ENCODE measurements around the gene CATSPERZ.

The CATSPERZ gene

GRCh38 chr11:64268893-64269539, 31.1 kb upstream of the CATSPERZ start:
- no peaks in the 10 kb centered on the region for H3K9me3 Mint-ChIP-seq
- H3K36me3 Mint-ChIP-seq: peaks cover 30 to 34% of the 10 kb centered on the region in 2 donors
- H3K4me1 Mint-ChIP-seq: peaks cover 25 to 40% of the 10 kb centered on the region in 2 donors
- H3K4me3 Mint-ChIP-seq: peak overlapping the region; percentile 95 to 99
- DNase-seq (no peak), ATAC-seq (replicated peaks) (peak; percentile 24 to 31)
- no peaks in the 10 kb centered on the region for H3K27me3 Mint-ChIP-seq
- H3K27ac Mint-ChIP-seq: peak overlapping the region; percentile 98

- H3K27me3 Mint-ChIP-seq: no peaks in the 10 kb centered on the region
- no peaks in the 10 kb centered on the region for H3K9me3 Mint-ChIP-seq
- peaks cover 29 to 31% of the 10 kb centered on the region in 2 donors for H3K36me3 Mint-ChIP-seq
- DNase-seq (peak; percentile 98), ATAC-seq (replicated peaks) (peak; percentile 78 to 80)
- peak overlapping the region; percentile 95 to 99 for H3K4me3 Mint-ChIP-seq
- peak overlapping the region; percentile 98 for H3K27ac Mint-ChIP-seq
- H3K4me1 Mint-ChIP-seq: peaks cover 25 to 40% of the 10 kb centered on the region in 2 donors
Measured at GRCh38 chr11:64269540-64270220, 30.5 kb upstream of the CATSPERZ start.

DNA sequence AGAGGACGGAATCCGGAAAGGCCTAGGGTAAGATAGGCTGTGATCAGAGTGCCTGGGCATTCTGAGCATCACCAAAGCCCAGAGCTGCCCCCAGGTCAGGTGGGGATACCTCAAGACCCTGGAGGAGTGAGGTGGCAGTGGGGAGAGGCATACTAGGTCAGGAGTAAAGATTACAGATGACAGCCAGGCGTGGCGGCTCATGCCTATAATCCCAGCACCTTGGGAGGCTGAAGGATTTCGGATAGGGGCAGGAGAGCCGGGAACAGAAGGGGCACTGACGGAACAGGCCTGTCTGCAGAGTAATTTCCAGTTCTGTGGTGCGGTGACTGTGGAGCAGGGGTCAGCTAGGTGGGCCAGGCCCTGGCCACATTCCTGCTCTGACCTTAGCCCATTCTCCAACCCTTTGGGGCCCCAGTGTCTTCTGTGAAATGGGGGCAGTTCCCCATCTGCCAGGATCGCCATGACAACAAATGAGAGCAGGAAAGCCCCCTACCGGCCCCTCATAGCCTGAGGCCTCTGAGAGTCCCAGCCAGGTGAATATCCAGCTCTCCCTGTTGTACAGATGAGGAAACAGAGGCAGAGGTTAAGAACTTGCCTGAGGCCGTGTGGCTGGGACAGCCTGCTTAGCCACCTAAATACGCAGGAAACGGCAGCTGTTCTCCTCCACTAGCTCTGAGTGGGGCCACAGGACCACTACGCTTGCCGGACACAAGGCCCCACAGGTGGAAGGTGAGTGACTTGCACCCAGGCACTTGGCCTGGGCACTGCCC, 24.9 kb upstream of the CATSPERZ start:
- H3K36me3 Mint-ChIP-seq: peaks cover 12 to 19% of the 10 kb centered on the region in 2 donors
- H3K9me3 Mint-ChIP-seq: no peaks in the 10 kb centered on the region
- ATAC-seq (replicated peaks) (no peak), DNase-seq (no peak)
- no peak overlapping the region for H3K27ac Mint-ChIP-seq
- H3K4me3 Mint-ChIP-seq: no peak overlapping the region
- peaks cover 10 to 27% of the 10 kb centered on the region in 2 donors for H3K4me1 Mint-ChIP-seq
- H3K27me3 Mint-ChIP-seq: no peaks in the 10 kb centered on the region

DNA sequence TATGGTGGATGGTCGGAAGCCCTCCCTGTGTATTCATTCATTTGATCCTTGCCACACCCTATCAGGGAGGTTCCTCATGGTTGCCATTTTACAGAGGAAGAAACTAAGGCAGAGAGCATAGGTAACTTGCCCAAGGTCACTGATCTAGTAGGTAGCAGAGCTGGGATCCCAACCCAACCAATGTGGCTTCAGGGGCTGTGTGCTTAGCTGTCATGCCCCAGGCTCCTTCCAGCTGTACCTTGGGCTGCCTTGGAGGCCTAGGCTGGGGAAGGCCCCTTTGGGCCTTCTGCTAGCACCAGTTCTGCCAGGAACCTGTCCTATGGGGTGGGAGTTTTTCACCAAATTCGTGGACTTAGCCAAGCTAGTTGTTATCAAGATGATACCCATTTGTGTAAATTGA, 24.3 kb upstream of the CATSPERZ start:
- no peaks in the 10 kb centered on the region for H3K27me3 Mint-ChIP-seq
- no peak for ATAC-seq (replicated peaks)
- H3K4me3 Mint-ChIP-seq: no peak overlapping the region
- no peaks in the 10 kb centered on the region for H3K9me3 Mint-ChIP-seq
- peaks cover 8 to 24% of the 10 kb centered on the region in 2 donors for H3K4me1 Mint-ChIP-seq
- DNase-seq: no peak
- H3K36me3 Mint-ChIP-seq: peaks cover 12 to 16% of the 10 kb centered on the region in 2 donors
- no peak overlapping the region for H3K27ac Mint-ChIP-seq

- no peaks in the 10 kb centered on the region for H3K27me3 Mint-ChIP-seq
- ATAC-seq (replicated peaks) (no peak), DNase-seq (no peak)
- H3K9me3 Mint-ChIP-seq: no peaks in the 10 kb centered on the region
- no peak overlapping the region for H3K4me3 Mint-ChIP-seq
- peaks cover 6 to 25% of the 10 kb centered on the region in 2 donors for H3K4me1 Mint-ChIP-seq
- peaks cover 20 to 25% of the 10 kb centered on the region in 2 donors for H3K36me3 Mint-ChIP-seq
- no peak overlapping the region for H3K27ac Mint-ChIP-seq
Measured at GRCh38 chr11:64276653-64277431, 23.3 kb upstream of the CATSPERZ start.

- Mint-ChIP-seq H3K27me3 (no peaks in the 10 kb centered on the region), H3K4me3 (no peak overlapping the region), H3K9me3 (no peaks in the 10 kb centered on the region), H3K27ac (no peak overlapping the region), H3K36me3 (peaks cover 22 to 32% of the 10 kb centered on the region in 2 donors), H3K4me1 (peaks cover 10 to 30% of the 10 kb centered on the region in 2 donors)
- DNase-seq (no peak), ATAC-seq (replicated peaks) (no peak)
Measured at GRCh38 chr11:64278576-64279190, 21.5 kb upstream of the CATSPERZ start.

DNA sequence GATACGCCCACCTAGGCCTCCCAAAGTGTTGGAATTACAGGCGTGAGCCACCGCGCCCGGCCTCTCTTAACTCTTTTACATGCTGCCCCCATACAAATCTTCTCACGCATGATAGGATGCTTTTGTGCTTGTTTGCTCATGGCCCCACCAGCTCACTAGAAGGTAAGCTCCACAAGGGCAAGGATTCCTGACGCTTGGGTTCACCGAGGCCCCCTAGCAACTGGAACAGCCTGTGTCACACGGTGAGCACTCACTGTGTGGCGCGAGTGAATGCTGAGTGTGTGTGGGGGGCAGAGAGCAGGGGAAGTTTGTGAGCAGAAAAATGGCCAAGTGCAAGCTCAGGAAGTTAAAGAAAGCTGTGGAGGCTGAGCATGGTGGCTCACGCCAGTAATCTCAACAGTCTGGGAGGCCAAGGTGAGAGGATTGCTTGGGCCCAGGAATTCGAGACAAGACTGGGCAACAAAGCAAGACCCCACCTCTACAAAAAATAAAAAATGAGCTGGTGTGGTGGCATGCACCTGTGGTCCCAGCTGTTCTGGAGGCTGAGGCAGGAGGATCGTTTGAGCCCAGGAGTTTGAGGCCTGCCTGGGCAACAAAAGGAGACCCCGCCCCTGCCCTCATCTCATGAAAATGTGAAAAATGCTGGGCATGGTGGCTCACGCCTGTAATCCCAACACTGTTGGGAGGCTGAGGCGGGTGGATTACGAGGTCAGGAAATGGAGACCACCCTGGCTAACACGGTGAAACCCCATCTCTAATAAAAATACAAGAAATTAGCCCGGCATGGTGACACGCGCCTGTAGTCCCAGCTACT, 18.0 kb upstream of the CATSPERZ start:
- DNase-seq (no peak), ATAC-seq (replicated peaks) (no peak)
- H3K4me1 Mint-ChIP-seq: peaks cover 23 to 41% of the 10 kb centered on the region in 2 donors
- H3K27ac Mint-ChIP-seq: no peak overlapping the region
- H3K4me3 Mint-ChIP-seq: no peak overlapping the region
- no peaks in the 10 kb centered on the region for H3K27me3 Mint-ChIP-seq
- H3K36me3 Mint-ChIP-seq: peaks cover 19 to 30% of the 10 kb centered on the region in 2 donors
- no peaks in the 10 kb centered on the region for H3K9me3 Mint-ChIP-seq

DNA sequence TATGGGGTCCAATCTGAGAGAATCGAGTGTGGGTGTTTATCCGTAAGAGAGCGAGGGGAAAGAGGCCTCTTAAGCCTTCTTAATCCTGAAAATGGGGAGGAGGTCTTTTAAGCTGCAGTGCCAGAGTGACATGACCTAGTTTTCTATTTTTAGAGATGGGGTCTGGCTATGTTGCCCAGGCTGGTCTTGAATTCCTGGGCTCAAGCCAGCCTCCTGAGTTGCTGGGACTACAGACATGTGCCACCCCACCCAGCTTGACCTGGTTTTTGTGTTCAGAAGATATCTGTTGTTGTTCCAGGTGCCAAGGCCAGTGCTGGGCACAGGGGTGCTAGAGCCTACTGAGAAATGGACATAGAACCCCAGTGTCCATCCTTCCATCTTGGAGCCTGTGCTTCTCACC, 17.1 kb upstream of the CATSPERZ start:
- Mint-ChIP-seq H3K4me1 (peaks cover 25 to 47% of the 10 kb centered on the region in 2 donors), H3K9me3 (no peaks in the 10 kb centered on the region), H3K27ac (no peak overlapping the region), H3K27me3 (no peaks in the 10 kb centered on the region), H3K4me3 (peak overlapping the region; percentile 45 to 68), H3K36me3 (peaks cover 19 to 30% of the 10 kb centered on the region in 2 donors)
- ATAC-seq (replicated peaks) (no peak), DNase-seq (no peak)

GRCh38 chr11:64284048-64284961, 15.9 kb upstream of the CATSPERZ start, which contains the start of gene BAD:
TSS of gene BAD (minus strand) at chr11:64284665. CDS start at chr11:64284368, 297 bp downstream.
- H3K9me3 Mint-ChIP-seq: no peaks in the 10 kb centered on the region
- H3K36me3 Mint-ChIP-seq: peaks cover 17 to 27% of the 10 kb centered on the region in 2 donors
- peaks cover 24 to 43% of the 10 kb centered on the region in 2 donors for H3K4me1 Mint-ChIP-seq
- ATAC-seq (replicated peaks): peak; percentile 89 to 91
- peak within 1 kb of the TSS; percentile 92 to 93 for H3K4me3 Mint-ChIP-seq
- peak within 1 kb of the TSS; percentile 97 for H3K27ac Mint-ChIP-seq
- H3K27me3 Mint-ChIP-seq: no peaks in the 10 kb centered on the region
- DNase-seq: peak; percentile 88

DNA sequence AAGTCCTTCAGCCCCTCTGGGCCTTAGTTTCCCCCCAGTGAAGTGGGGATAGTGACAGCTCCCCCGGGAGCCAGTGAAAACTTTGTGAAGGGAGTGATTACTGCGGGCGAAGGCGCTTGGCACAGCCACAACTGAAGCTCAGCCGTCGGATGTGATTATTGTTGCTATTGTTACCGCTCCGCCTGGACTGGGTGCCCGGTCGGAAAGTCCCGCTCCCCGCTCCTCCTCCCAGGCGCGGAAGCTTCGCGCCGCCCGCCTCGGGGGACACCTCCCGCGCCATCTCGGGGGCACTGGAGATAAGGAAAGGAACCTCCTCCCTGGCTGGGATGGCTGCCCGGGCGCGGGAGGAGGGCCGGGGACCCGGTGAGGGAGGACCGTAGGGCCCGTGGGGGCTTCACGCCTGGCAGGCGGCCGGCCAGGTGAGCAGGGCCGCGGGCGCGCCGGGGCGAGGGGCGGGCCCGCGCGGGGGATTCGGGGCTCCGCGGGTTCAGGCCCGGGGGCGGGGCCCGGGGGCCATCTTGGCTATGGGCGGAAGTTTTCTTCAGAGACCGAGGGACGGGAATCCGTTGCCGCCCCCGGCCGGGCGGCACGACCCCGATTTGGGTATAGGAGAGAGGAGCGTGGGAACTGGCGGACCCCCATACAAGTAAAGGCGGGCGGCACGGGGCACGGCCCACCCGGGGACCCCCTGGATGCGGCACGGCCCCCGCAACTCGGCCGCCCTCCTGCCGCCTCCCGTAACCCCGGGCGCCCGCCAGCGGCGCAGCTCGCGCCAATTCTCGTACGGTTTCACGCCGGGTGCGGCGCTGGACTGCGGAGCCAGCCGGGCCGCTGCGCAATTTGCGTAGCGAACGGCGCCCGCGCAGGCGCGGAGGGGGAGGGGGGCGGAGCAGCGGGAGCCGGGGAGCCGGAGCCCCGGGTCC, 14.9 kb upstream of the CATSPERZ start, which contains the start of gene GPR137:
Gene GPR137, plus strand, starts transcription at position 887 of the 923 bp plus-strand sequence. CDS start 677 bp downstream, outside the sequence.
- DNase-seq (peak; percentile 85), ATAC-seq (replicated peaks) (peak; percentile 70 to 73)
- H3K9me3 Mint-ChIP-seq: no peaks in the 10 kb centered on the region
- H3K36me3 Mint-ChIP-seq: peaks cover 14 to 29% of the 10 kb centered on the region in 2 donors
- H3K27ac Mint-ChIP-seq: peak within 1 kb of the TSS; percentile 97
- H3K4me1 Mint-ChIP-seq: peaks cover 24 to 43% of the 10 kb centered on the region in 2 donors
- H3K4me3 Mint-ChIP-seq: peak within 1 kb of the TSS; percentile 92 to 93
- H3K27me3 Mint-ChIP-seq: no peaks in the 10 kb centered on the region

Measured in stimulated activated naive B cell treated with anti-CD40 and anti-IgM and Interleukin-4, amounts not matched to agents 10 μg/mL and 1 μg/mL and 100 μg/mL, for 72 hours (primary cell).